ENCODE results near the gene MTFR2.

Gene MTFR2

GRCh38 chr6:136189104-136189503, 61.0 kb downstream of the MTFR2 start:
- TF ChIP-seq, protein P1, sequence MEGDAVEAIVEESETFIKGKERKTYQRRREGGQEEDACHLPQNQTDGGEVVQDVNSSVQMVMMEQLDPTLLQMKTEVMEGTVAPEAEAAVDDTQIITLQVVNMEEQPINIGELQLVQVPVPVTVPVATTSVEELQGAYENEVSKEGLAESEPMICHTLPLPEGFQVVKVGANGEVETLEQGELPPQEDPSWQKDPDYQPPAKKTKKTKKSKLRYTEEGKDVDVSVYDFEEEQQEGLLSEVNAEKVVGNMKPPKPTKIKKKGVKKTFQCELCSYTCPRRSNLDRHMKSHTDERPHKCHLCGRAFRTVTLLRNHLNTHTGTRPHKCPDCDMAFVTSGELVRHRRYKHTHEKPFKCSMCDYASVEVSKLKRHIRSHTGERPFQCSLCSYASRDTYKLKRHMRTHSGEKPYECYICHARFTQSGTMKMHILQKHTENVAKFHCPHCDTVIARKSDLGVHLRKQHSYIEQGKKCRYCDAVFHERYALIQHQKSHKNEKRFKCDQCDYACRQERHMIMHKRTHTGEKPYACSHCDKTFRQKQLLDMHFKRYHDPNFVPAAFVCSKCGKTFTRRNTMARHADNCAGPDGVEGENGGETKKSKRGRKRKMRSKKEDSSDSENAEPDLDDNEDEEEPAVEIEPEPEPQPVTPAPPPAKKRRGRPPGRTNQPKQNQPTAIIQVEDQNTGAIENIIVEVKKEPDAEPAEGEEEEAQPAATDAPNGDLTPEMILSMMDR (IDR thresholded peaks at IDR 0.05; ENCODE audit: low read depth, low read length, missing control alignments), result no peak
- H3K4me3 ChIP-seq (ENCODE audit: low read depth, low read length), result no peak overlapping the region
- DNase-seq (ENCODE audit: low read depth), result no peak

DNA sequence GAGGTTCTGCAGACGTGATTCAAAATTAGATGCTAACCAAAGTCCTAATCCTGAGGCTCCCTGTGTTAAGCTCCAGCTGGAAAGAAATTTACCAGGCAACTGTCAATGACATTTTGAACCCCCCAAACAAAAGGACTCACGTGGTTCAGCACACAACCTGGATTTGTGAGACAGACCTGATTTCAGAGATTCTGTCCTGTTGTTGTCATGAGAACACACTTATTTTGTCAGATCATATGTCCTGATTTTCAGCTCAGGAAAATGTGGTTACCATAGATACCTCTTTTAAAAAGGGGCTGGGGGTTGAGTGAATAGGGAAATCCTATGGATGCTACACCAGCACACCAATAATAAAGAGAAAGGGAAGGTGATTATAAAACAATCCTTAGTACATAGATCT, 61.6 kb downstream of the MTFR2 start:
- DNase-seq (ENCODE audit: low read depth), result no peak

GRCh38 chr6:136186363-136186762, 63.7 kb downstream of the MTFR2 start:
- no peak overlapping the region for H3K4me3 ChIP-seq (ENCODE audit: low read depth, low read length)
- TF ChIP-seq, protein P1 (IDR thresholded peaks at IDR 0.05; ENCODE audit: low read depth, low read length, missing control alignments), result no peak
- no peak for DNase-seq (ENCODE audit: low read depth)

More for the DNA sequence above, 61.6 kb downstream of the MTFR2 start:
- no peak overlapping the region for H3K4me3 ChIP-seq (ENCODE audit: low read depth, low read length)
- TF ChIP-seq, protein P1 (IDR thresholded peaks at IDR 0.05; ENCODE audit: low read depth, low read length, missing control alignments), result no peak

- DNase-seq (ENCODE audit: low read depth), result no peak
- TF ChIP-seq, protein P1 (IDR thresholded peaks at IDR 0.05; ENCODE audit: low read depth, low read length, missing control alignments), result no peak
- no peak overlapping the region for H3K4me3 ChIP-seq (ENCODE audit: low read depth, low read length)
Measured at GRCh38 chr6:136184738-136185137, 65.4 kb downstream of the MTFR2 start.

- no peak overlapping the region for H3K4me3 ChIP-seq (ENCODE audit: low read depth, low read length)
- TF ChIP-seq, protein P1 (IDR thresholded peaks at IDR 0.05; ENCODE audit: low read depth, low read length, missing control alignments), result no peak
- no peak for DNase-seq (ENCODE audit: low read depth)
Measured at GRCh38 chr6:136181861-136182260, 68.2 kb downstream of the MTFR2 start.

DNA sequence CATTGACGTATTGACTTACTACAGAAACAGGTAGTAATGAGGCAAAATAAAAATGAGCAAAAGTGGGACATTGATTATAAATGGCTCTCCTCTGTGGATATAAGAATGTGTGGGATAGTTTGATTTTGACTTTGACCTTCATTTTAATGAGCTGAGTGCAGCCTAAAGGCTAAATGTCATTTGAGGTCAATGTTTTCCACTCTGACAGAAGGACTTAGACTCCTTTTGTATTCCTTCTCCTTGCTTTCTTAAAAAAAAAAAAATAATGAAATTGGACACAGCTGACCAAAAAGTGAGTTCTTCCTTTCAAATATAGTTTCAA, 68.6 kb downstream of the MTFR2 start:
- TF ChIP-seq, protein P1 (IDR thresholded peaks at IDR 0.05; ENCODE audit: low read depth, low read length, missing control alignments), result no peak
- no peak for DNase-seq (ENCODE audit: low read depth)

More for the DNA sequence above, 68.6 kb downstream of the MTFR2 start:
- no peak overlapping the region for H3K4me3 ChIP-seq (ENCODE audit: low read depth, low read length)
